ENCODE data around the gene ESPNL. TPM values are rescaled to one million over a fixed set of nuclear protein-coding genes. Genes with fewer than 3 reads are reported as not detected.

Gene ESPNL
- total and polyA plus RNA-seq, 10 donors = 0.65 to 6.2 (median 1.7) TPM

- peaks cover 0 to 26% (median 7%) of the 10 kb centered on the region in 6 donors for H3K4me1 ChIP-seq
- peaks cover 0 to 18% (median 0%) of the 10 kb centered on the region in 7 donors for H3K27me3 ChIP-seq (replicated peaks in 1 of 7)
- no peak overlapping the region for H3K4me3 ChIP-seq
- no peaks in the 10 kb centered on the region for H3K9me3 ChIP-seq
- H3K36me3 ChIP-seq = no peaks in the 10 kb centered on the region
- H3K27ac ChIP-seq = no peak overlapping the region
- 51 to 75% (median 62%) methylated on average over 16 to 20 of the region's 20 CpGs for WGBS, 5 donors
- intact Hi-C loops (cut with DNase I; ENCODE audit: low total_unique reads) = no loop called here
- TF ChIP-seq POLR2AphosphoS5 (IDR thresholded peaks at IDR 0.05) = no peak
- TF ChIP-seq, protein P1, sequence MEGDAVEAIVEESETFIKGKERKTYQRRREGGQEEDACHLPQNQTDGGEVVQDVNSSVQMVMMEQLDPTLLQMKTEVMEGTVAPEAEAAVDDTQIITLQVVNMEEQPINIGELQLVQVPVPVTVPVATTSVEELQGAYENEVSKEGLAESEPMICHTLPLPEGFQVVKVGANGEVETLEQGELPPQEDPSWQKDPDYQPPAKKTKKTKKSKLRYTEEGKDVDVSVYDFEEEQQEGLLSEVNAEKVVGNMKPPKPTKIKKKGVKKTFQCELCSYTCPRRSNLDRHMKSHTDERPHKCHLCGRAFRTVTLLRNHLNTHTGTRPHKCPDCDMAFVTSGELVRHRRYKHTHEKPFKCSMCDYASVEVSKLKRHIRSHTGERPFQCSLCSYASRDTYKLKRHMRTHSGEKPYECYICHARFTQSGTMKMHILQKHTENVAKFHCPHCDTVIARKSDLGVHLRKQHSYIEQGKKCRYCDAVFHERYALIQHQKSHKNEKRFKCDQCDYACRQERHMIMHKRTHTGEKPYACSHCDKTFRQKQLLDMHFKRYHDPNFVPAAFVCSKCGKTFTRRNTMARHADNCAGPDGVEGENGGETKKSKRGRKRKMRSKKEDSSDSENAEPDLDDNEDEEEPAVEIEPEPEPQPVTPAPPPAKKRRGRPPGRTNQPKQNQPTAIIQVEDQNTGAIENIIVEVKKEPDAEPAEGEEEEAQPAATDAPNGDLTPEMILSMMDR (IDR thresholded peaks at IDR 0.05 in 8 of 11, conservative IDR thresholded peaks at IDR 0.05 in 3 of 11) = no peak
- no peak for DNase-seq
Observed at GRCh38 chr2:238143239-238143951, 43.3 kb downstream of the ESPNL start.

DNA sequence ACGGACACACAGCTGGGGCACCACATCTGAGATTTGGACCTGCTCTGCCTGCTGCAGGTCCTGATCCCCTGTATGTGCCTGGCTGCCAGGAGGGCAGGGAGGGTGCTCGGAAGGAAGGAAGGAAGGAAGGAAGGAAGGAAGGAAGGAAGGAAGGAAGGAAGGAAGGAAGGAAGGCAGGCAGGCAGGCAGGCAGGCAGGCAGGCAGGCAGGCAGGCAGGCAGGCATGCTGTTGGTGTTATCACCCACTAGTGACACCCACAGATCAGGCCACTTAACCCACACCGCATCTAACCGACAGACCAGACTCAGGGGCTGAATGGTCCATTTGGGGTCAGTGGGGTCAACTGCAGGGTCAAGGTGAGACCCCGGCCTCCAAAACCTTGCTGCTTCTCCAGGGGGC lies 44.1 kb downstream of the ESPNL start:
- TF ChIP-seq, protein P1 (IDR thresholded peaks at IDR 0.05 in 8 of 11, conservative IDR thresholded peaks at IDR 0.05 in 3 of 11) = no peak
- TF ChIP-seq POLR2A (IDR thresholded peaks at IDR 0.05) (no peak), POLR2AphosphoS5 (IDR thresholded peaks at IDR 0.05) (no peak)
- H3K27ac ChIP-seq = no peak overlapping the region
- DNase-seq = no peak
- no peak overlapping the region for H3K4me3 ChIP-seq
- no peaks in the 10 kb centered on the region for H3K36me3 ChIP-seq
- WGBS, 5 donors = 57 to 74% (median 64%) methylated on average over 4 to 5 of the region's 5 CpGs
- intact Hi-C loops (cut with DNase I; ENCODE audit: low total_unique reads) = no loop called here
- H3K27me3 ChIP-seq (replicated peaks in 1 of 7) = peaks cover 0 to 10% (median 0%) of the 10 kb centered on the region in 7 donors
- peaks cover 0 to 18% (median 3%) of the 10 kb centered on the region in 6 donors for H3K4me1 ChIP-seq
- no peaks in the 10 kb centered on the region for H3K9me3 ChIP-seq

GRCh38 chr2:238145046-238145445 lies 44.9 kb downstream of the ESPNL start:
- WGBS, 5 donors = 85 to 95% (median 90%) methylated on average over 8 to 12 of the region's 12 CpGs
- intact Hi-C loops (cut with DNase I; ENCODE audit: low total_unique reads) = no loop called here
- Histone ChIP-seq H3K27ac (no peak overlapping the region), H3K27me3 (replicated peaks in 1 of 7) (peaks cover 0 to 2% (median 0%) of the 10 kb centered on the region in 7 donors), H3K9me3 (no peaks in the 10 kb centered on the region), H3K36me3 (no peaks in the 10 kb centered on the region), H3K4me1 (peaks cover 0 to 10% (median 0%) of the 10 kb centered on the region in 6 donors), H3K4me3 (no peak overlapping the region)
- DNase-seq = no peak
- TF ChIP-seq POLR2AphosphoS5 (IDR thresholded peaks at IDR 0.05) = no peak

- intact Hi-C loops (cut with DNase I; ENCODE audit: low total_unique reads) = no loop called here
- H3K4me1 ChIP-seq = peaks cover 0 to 10% (median 0%) of the 10 kb centered on the region in 6 donors
- H3K36me3 ChIP-seq = no peaks in the 10 kb centered on the region
- H3K27me3 ChIP-seq (replicated peaks in 1 of 7) = no peaks in the 10 kb centered on the region
- no peak for DNase-seq
- H3K4me3 ChIP-seq = no peak overlapping the region
- TF ChIP-seq, protein P1 (IDR thresholded peaks at IDR 0.05 in 8 of 11, conservative IDR thresholded peaks at IDR 0.05 in 3 of 11) = no peak
- TF ChIP-seq POLR2A (IDR thresholded peaks at IDR 0.05) (no peak), POLR2AphosphoS5 (IDR thresholded peaks at IDR 0.05) (no peak)
- H3K9me3 ChIP-seq = no peaks in the 10 kb centered on the region
- H3K27ac ChIP-seq = no peak overlapping the region
- WGBS, 5 donors = 72 to 83% (median 78%) methylated on average over 3 to 12 of the region's 12 CpGs
Observed at GRCh38 chr2:238145851-238146250, 45.7 kb downstream of the ESPNL start.

Data from spleen (tissue), 11 donors.